Measurements from ENCODE around the gene PRKCZ.

- TF ChIP-seq CTCF (IDR thresholded peaks at IDR 0.05): no peak
- no peak for TF ChIP-seq POLR2A (IDR thresholded peaks at IDR 0.05)
Observed at GRCh38 chr1:2176615-2177014, 126.4 kb downstream of the PRKCZ start.
